Left renal pelvis (tissue), 4 donors: ENCODE measurements around the gene PDE8A. TPM values are rescaled to one million over a fixed set of nuclear protein-coding genes. Genes with fewer than 3 reads are reported as not detected.

Source experiments
- DNase-seq, 4 donors: peaks; one replicate each; pipeline ENCODE4 v3.0.0-alpha.2; 2013; ENCODE audit warnings: low read depth in 4 of 4, low spot score in 3 of 4
- polyA plus RNA-seq, 4 donors: library from polyadenylated mRNA; unstranded; fragments of 120-200 nt; gene quantifications; one replicate each; pipeline ENCODE4 v1.2.1, GENCODE V29; 2013; ENCODE audit not compliant: insufficient read length in 4 of 4

PDE8A gene
- polyA plus RNA-seq, 4 donors: 38.4 to 59.6 (median 44.0) TPM

DNA sequence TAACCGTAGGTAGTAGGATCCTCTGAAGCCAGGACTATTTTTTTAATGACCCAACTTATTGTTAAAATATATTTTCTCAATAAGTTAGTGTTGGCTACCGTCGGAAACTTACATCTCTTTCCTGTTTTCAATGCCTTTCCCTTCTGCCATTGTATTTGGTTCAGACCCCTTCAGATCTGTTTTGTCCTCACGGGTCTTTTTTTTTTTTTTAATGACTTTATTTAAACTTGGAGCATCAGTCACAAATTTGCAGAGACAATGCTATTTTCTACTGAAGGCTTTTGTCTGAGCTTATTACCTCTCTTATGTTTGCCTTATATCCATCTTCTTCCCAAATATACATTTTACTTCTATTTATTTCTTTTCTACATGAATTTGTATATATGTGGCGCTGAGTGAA, 47.6 kb downstream of the PDE8A start:
- DNase-seq: no peak

DNA sequence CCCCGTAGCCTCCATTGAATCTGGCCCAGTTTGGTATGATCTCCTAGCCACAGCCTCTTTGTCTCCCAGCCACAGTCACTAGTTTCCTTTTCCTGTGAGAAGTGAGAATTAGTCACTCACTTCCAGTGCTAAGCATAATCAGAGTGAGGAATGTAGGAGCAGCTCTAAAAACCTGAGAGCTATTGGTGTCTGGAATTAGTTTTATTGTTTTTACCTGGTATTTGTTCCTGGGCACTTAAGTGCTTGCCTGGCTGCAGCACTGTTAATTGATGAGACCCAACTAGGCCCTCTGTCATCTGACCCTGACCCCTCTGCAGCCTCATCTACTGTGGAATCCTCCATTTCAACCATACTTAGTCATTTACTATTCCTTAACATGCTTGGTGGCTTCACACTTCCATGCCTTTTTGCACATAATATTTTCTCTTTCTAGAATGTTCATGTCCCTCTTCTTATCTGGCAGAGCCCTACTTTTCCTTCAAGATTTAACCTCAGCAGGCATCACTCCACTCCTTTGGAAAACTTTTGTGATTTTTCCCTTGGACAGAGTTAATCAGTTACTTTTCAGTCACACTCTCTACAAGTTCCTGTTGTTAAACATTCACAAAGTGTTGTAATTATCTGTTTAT, 48.8 kb downstream of the PDE8A start:
- no peak for DNase-seq

DNA sequence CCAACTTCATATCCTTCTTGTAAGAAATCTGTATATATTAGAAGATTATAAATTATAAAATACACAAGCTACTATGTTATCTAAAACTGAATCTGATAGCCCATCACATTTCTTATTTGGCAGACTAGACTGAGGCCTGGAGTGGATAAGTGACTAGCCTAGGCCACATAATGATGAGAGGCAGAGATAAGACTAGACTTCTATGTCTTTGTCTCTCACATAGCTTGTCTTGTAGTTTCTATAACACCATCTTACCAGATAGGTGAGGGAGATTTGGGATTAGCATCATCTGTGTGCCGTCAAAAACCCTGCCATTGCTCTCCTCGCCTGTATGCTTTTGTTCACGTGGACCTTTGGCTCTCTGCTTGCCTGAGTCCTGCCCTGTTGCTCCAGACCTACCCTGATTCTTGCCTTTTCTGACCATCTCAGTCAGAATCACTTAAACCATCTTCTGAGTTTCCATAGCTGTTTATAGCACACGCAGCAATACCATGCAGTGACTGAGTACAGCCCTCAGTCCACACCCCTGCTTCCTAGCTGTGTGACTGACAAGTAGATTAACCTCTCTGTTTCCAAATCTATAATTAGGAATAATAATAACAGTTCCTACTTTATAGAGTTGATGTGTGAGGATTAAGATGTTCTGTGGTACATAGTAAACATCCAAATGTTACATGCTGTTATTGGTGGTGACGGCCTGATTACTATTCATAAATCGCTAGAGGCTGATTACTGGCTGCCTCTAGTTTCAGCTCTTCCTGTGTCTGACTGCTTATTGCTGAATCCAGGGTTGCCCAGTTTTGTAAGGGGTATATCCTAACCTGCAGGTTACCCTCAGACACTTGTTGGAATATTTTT, 49.7 kb downstream of the PDE8A start:
- no peak for DNase-seq

DNA sequence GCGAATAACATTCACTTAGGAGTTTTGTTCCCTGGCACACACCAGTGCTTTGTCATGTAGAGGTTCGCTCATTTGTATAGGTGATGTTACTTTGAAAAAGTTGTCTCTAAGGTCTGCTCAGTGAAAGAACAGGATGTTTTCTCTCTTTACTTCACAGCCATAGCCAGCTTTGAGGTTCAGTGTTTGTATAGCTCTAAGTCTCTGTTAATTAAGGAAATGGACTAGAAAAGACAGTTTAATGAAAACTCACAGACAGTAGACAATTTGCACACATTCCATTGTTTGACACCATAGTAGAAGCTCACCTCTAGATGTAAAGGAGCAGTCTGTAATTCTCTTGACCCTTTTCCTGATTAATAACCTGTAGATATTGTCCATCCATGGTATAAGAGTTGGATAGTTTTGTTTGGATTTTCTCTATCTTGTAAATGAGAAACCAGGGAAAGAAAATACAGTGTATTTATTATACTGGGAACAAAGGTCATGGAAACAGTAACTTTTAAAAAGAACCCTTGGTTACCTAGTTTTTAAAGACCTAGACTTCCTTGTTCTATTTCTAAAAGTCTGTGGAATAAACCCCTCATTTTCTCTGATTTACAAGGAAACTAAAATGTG, 50.4 kb downstream of the PDE8A start:
- DNase-seq: no peak

DNA sequence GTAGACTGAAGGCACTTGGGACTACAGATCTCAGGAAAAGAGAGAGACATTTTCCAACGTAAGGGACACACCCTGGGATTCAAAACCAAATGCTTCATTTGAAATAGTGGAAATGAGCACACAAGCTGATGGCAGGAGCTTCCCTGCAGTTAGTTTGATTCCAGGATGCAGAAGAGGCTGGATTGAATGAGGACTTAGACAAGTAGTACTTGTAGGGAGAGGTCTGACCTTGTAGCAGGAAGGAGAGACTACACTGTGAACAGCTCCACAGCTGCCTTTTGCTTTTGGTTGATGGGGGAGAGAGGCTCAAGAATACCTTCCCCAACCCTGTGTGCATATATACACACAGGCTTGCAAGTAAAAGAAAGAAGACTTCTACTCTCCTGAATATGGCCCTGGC, 51.5 kb downstream of the PDE8A start:
- DNase-seq: no peak

DNA sequence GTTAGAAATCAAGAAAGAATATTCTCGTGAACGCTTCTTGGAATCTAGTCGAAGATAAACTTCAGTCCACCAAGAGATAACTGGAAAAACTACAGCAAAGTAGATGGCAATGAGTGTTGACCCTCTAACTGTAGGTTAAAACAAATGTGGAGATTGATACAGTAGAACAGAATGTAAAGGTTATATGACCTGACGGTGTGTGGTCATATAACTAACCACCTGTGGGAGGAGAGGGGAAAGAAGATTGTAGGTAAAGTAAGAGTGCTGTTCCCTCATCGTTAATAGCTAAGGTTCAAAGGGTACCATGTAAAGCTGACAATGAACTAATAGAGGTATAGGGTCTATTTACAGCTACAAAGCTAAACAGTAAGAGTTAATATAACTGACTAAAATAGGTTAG, 52.6 kb downstream of the PDE8A start:
- DNase-seq: no peak

DNA sequence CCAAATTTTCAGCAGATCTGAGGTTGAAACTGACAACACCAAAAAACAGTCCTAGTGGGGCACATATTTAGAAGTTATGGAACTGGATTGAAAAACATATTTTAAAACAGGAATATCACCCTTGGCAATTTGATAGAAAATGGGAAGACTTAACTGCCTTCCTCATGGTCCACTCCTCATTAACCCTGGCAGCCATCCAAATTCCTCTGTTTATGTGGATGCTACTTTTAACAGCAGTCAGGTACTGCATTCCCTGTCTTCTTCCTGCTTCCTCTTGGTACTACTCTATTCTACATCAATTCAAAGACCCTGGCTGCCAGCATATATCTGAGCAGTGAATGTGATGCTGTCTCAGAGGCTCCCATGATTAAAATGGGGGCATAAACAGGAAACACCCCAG, 54.3 kb downstream of the PDE8A start:
- DNase-seq: no peak

DNA sequence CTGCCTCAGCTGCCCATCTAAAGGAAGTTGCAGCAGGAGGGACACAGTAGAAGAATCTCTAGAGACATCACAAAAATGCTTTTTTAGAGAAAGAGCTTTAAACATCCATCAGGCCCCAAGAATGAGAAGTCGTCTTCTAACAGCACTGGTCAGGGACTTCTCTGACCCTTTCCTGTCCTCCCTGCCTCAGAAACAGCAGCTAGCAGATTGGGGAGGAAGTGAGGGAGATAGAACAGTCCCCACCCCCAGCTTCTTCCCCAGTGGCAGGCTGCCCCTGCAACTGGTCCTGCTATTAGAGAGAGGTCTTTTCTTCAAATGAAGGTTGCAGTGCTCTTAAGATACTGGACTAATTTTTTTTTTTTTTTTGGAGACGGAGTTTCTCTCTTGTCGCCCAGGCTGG, 55.1 kb downstream of the PDE8A start:
- DNase-seq: no peak

DNA sequence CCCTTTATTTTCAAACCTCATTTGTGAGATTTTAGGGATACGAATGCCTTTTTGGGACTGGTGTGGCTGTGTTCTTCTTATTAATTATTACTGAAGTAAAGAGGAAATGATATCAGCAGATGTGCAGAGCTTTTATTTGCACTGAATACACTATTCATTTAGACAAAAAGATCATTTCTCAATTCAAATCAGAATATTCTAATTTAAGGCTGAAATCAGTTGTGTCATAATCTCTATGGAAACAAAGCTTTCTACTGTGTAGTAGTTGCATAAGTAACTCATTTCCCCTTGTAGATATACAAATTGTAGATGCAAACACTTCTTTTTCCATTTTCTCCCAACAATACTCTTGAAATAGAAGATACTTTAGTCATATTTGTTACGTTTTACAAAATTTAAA, 56.0 kb downstream of the PDE8A start:
- DNase-seq: no peak

DNA sequence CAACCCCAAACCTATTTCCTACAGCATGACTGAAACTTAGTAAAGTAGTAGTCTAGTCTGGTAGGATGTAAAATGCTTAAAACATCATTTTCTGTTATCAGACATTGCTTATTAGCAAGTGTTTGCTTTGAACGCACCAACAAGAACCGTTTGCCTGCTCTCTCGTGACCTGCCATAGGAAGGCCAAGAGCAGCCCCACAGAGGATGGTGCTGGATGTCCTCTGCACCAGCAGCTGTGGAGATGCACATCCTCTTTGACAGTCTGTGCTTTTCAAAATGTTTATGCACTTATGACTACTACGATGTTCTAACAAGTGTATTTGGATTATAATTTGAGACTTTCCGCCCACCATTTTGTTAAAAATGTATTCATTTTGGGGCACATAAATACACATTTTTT, 59.6 kb downstream of the PDE8A start:
- DNase-seq: no peak

DNA sequence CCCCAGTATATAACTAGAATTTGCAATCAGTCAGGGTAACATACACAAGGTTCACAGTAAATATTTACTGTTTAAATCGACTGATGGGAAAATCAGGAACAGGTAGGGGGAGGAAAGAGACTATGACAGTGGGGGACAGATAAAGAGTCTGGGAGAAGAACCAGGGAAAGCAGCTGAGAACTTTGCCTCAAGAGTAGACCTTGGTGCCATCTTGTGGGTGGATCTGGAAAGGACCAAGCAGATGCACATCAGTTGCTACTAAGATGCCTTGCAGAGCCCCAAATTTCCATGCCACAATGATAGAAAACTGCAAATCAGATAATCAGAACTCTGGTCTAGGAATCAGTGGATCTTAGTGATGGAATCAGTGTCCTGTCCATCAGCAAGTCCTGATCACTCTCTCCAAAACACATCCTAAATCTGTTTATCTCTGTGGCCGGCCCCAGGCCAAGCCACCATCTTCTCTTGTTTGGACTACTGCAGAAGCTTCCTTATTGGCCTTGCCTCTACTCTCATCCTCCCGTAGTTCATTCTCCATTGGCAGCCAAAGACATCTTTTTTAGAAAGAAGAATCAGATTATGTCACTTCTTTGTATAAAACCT, 62.7 kb downstream of the PDE8A start:
- DNase-seq: no peak

DNA sequence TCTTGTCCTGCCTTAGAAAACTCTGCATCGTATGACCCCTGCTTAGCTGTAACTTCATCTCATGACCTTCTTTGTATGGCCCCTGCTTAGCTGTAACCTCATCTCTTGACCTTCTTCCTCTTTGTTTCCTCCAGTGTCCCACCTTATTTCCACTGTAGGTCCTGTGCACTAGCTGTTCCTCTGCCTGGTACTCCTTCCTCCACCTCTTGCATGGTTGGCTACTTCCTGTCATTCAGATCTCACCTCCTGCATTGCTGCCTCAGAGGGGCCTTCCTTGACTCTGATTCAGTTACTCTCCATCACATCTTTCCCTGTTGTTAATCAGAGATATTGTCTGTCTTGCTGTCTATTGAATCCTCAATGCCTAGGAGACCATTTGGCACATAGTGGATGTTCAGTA, 63.2 kb downstream of the PDE8A start:
- no peak for DNase-seq

DNA sequence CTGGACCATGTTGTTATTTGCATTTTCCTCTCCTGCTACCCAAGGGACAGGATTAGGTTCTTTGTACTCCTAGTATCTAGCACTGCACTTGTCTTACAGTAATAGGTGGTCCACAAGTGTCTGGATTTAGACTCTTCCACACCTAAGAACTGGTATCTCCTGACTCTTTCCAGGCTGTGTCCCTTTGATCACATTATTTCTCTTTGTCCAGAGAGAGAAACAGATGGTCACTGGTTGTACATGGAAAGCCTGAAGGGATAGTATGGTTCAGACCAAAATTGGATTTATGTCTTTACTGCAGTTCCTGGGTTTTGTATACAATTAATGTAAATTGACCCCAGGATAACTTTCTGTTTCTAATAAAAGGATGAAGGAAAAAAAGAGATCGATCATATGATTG, 64.0 kb downstream of the PDE8A start:
- no peak for DNase-seq

DNA sequence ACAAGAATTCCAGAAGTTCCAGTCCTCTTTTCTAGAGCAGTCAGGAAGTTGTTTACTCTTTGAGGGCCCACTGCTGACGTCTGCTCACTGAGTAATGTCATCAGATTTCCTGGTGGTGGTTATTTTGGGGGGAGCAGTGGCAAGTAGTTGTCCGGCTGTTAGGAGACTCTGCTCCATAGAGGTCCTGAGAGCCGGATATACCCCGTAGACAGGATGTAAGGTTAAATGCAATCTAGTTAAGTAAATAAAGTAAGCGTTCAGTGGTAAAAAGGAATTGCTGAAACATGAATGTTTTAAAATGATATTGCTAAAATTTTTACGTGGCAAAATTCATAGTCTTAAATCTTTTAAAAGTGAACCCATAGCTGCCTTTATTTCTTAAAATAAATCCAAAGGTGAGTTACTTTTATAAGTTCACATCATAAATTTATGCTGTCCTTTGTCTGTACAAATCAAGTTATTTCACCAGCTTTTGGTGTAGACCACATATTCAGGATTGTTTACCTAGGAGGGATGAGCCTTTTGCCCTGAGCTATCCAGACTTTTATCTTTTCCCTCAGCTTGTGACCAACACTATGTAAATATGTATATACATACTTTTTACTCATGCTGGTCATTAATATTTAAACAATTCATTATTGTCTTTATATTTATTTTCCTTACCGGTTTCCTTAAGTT, 65.8 kb downstream of the PDE8A start:
- DNase-seq: no peak

DNA sequence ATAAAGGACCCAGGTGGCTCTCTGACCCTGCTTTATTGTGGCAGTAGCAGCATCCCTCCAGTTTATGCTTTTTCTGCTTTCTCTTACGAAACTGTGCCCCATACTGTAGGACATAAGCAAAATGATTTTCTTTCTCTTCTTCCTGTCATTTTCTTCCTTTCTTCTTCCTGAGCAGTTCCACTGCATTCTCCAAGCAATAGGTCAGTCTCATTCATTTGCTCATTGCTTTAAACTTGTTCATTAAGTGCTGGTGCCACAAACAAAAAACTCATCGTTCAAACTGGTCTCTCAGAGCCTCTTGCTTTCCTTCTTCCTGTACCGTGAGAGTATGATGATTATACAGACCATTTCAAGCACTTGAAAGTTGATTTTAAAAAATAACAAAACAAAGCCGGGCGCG, 66.8 kb downstream of the PDE8A start:
- DNase-seq: no peak

DNA sequence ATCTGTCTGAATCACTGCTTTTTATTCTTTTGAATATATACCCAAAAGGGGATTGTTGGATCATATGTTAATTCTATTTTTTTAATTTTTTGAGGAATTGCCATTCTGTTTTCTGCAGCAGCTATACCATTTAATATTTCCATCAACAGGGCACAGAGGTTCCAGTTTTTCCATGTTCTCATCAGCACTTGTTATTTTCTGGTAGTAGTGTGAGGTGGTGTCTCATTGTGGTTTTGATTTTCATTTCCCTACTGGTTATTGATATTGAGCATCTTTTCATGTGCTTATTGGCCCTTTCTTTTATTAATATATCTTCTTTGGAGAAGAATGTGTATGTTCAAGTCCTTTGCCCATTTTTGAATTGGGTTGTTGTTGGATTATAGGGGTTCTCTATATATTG, 68.1 kb downstream of the PDE8A start:
- DNase-seq: no peak

DNA sequence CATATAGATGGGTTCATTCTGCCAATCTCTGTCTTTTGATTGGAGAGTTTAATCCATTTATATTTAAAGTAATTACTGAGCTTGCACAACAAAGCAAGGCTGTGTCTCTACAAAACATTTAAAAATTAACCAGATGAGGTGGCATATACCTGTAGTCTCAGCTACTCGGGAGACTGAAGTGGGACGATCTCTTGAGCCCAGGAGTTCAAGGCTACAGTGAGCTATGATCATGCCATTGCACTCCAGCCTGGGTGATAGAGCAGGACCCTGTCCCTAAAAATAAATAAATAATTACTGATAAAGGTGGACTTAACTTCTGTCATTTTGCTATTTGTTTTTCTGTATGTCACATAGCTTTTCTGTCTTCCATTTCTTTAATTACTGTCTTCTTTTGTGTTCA, 78.1 kb downstream of the PDE8A start:
- no peak for DNase-seq

DNA sequence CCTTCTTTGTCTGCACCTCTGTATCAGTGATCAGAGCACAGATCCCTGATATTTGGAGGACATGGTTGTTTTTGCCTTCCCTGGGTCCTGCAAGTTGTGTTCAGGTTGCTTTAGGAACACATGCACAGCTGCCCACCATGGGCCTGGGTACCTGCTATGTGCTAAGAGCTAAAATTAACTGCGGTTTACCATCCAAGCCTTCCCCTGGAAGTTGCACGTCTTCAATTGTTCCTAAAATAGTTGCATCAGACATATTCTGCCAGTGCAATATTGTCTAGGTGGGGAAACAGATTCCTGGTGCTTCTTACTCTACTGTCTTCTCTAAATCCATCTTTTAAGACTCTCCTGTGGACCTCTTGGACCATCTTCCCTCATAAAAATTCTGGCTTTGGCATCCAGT, 80.9 kb downstream of the PDE8A start:
- no peak for DNase-seq

DNA sequence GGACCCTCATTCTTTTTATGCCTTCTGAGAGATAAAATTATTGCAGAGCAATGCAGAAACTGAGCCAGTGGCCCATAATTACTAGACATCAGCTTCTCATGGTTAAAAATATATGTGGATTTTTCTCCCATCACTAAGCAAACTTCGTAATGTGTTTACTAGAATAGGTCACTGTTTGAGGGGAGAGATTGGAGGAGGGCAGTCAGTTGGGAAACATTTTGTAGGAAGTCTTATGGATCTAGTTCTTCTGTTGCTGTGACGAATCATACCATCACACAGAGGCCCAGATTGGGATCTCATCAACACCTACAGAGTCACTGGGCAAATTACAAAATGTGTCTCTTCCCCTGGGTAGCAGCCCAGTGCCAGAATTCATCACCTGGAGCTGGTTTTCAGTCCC, 81.4 kb downstream of the PDE8A start:
- no peak for DNase-seq

DNA sequence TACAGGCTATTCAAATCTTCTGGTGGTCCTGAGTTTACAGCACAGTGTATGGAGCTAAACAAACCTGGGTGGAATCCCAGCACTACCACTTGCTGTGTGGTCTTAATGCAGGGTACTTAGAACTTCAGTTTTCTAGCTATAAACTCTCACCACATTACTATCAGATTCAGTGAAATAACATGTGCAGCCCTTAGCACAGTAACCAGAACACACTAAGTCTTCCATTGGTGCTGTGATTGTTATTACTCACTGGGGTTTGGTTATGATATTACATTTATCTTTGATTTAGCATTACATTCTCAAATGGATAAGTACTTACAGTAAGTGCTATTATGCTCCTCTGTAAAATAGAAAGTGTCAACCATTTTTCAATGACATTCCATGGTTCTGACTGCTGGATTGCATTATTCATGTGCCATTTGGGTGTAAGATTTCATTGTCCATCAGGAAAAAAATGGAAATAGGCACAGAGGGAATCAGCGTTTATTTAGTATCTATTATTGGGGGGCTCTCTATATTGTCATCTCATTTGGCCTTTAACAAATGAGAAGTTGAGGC, 81.9 kb downstream of the PDE8A start:
- no peak for DNase-seq

DNA sequence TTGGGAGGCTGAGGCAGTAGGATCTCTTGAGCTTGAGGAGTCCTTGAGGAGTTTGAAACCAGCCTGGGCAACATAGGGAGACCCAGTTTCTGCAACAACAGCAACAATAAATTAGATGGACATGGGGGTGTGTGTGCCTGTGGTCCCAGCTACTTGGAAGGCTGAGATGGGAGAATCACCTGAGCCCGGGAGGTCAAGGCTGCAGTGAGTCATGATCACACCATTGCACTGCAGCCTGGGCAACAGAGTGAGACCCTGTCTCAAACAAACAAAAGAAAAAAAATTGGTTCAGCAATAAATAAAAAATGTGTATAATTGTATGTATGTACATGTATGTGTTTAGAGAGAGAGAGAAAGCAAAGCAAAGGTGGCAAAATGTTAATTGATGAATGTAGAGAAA, 83.1 kb downstream of the PDE8A start:
- DNase-seq: no peak
